Activated CD8-positive, alpha-beta T cell treated with anti-CD3 and anti-CD28 coated beads, Interleukin-2, amount 10 ng/mL, durations not matched to agents 7 days and 5 days (primary cell): Measurements from ENCODE around the gene KNTC1. TPM values are rescaled to one million over a fixed set of nuclear protein-coding genes. Genes with fewer than 3 reads are reported as not detected.

Experiments used
- ATAC-seq: fragments of 150-1000 bp; cut with Tn5 transposase; one replicate; pipeline ENCODE4 v1.10.0; 2021; ENCODE audit warnings: moderate library complexity
- CTCF ChIA-PET: fragments of 350-600 bp; sonication (Branson Sonifier 250); formaldehyde crosslinking; loops from one replicate; lab custom pipeline; 2021; ENCODE audit warnings: antibody characterized with exemption; lab: Charles Lee
- POLR2A ChIA-PET: fragments of 350-600 bp; sonication (Branson Sonifier 250); formaldehyde crosslinking; loops from one replicate; lab custom pipeline; 2021; ENCODE audit warnings: antibody characterized with exemption; lab: Charles Lee
- DNase-seq: peaks from one replicate; pipeline ENCODE4 v3.0.0-alpha.2; 2020
- H3K27ac Mint-ChIP-seq: one replicate; pipeline ENCODE4 v1.8.0; 2021; ENCODE audit warnings: mild to moderate bottlenecking, mixed read lengths
- H3K27me3 Mint-ChIP-seq: one replicate; pipeline ENCODE4 v1.8.0; 2021; ENCODE audit warnings: low read depth, mixed read lengths
- H3K36me3 Mint-ChIP-seq: one replicate; pipeline ENCODE4 v1.8.0; 2021; ENCODE audit warnings: low read depth, mixed read lengths
- H3K4me1 Mint-ChIP-seq: one replicate; pipeline ENCODE4 v1.8.0; 2021; ENCODE audit warnings: low read depth, mixed read lengths
- H3K4me3 Mint-ChIP-seq: one replicate; pipeline ENCODE4 v1.8.0; 2021; ENCODE audit warnings: mild to moderate bottlenecking, mixed read lengths
- H3K9me3 Mint-ChIP-seq: one replicate; pipeline ENCODE4 v1.8.0; 2022; ENCODE audit warnings: mixed read lengths; ENCODE audit not compliant: insufficient read depth
- total RNA-seq, 2 experiments: library from RNA; stranded (reverse); gene quantifications; one replicate each; pipeline ENCODE4 v1.2.3, GENCODE V29; 2021

Gene KNTC1
- total RNA-seq, 2 experiments from 2014 or later: 139 to 147 TPM

GRCh38 chr12:122523846-122524718 is 3.0 kb upstream of the KNTC1 start:
- H3K4me1 Mint-ChIP-seq: peaks cover 42% of the 10 kb centered on the region
- no peaks in the 10 kb centered on the region for H3K9me3 Mint-ChIP-seq
- H3K4me3 Mint-ChIP-seq: peak overlapping the region; percentile 95
- POLR2A ChIA-PET: interaction anchor here (0.9 to 7.8 kb wide), 4 partner anchors 13 to 708 kb away, joined by 3 to 187 read pairs (median 4); partner anchors contain the start of gene ZCCHC8
- peak overlapping the region; percentile 62 for H3K27ac Mint-ChIP-seq
- H3K27me3 Mint-ChIP-seq: no peaks in the 10 kb centered on the region
- peaks cover 62% of the 10 kb centered on the region for H3K36me3 Mint-ChIP-seq
- no peak for ATAC-seq
- CTCF ChIA-PET: interaction anchor here (1.8 kb wide), 1 partner anchor 23 kb away, joined by 8 read pairs; the partner anchor contains the start of gene ZCCHC8
- DNase-seq: no peak

GRCh38 chr12:122527478-122527944 is 462 bp downstream of the KNTC1 start:
- no peak overlapping the region for H3K4me3 Mint-ChIP-seq
- H3K27me3 Mint-ChIP-seq: no peaks in the 10 kb centered on the region
- CTCF ChIA-PET: interaction anchor here (1.7 to 3.2 kb wide), 2 partner anchors 27 to 128 kb away, joined by 6 to 14 read pairs; partner anchors contain the start of gene ZCCHC8
- H3K36me3 Mint-ChIP-seq: peaks cover 53% of the 10 kb centered on the region
- DNase-seq (peak; percentile 54), ATAC-seq (peak; percentile 5)
- no peak overlapping the region for H3K27ac Mint-ChIP-seq
- H3K4me1 Mint-ChIP-seq: peaks cover 33% of the 10 kb centered on the region
- H3K9me3 Mint-ChIP-seq: no peaks in the 10 kb centered on the region
- POLR2A ChIA-PET: interaction anchor here (0.6 to 7.8 kb wide), 21 partner anchors 10 to 1521 kb away, joined by 3 to 187 read pairs (median 7); partner anchors contain the start of genes DENR, DIABLO, MPHOSPH9 and MTRFR

GRCh38 chr12:122528582-122528981 is 1.5 kb downstream of the KNTC1 start:
- ATAC-seq (no peak), DNase-seq (no peak)
- Mint-ChIP-seq H3K9me3 (no peaks in the 10 kb centered on the region), H3K27ac (no peak overlapping the region), H3K4me3 (peak overlapping the region; percentile 5), H3K27me3 (no peaks in the 10 kb centered on the region), H3K4me1 (peaks cover 27% of the 10 kb centered on the region), H3K36me3 (peaks cover 51% of the 10 kb centered on the region)
- ChIA-PET CTCF (interaction anchor here (1.7 to 3.2 kb wide), 2 partner anchors 28 to 129 kb away, joined by 6 to 14 read pairs; partner anchors contain the start of gene ZCCHC8), POLR2A (interaction anchor here (0.6 to 7.8 kb wide), 4 partner anchors 9 to 224 kb away, joined by 3 to 187 read pairs (median 5); partner anchors contain the start of genes DENR and ZCCHC8)

- Mint-ChIP-seq H3K27me3 (no peaks in the 10 kb centered on the region), H3K36me3 (peaks cover 48% of the 10 kb centered on the region), H3K9me3 (no peaks in the 10 kb centered on the region), H3K27ac (no peak overlapping the region), H3K4me1 (peaks cover 23% of the 10 kb centered on the region), H3K4me3 (peak overlapping the region; percentile 5)
- DNase-seq: no peak
- ATAC-seq: no peak
- ChIA-PET CTCF (no interaction called here), POLR2A (interaction anchor here (0.6 to 7.8 kb wide), 2 partner anchors 13 to 29 kb away, joined by 3 to 187 read pairs; partner anchors contain the start of gene ZCCHC8)
Measured at GRCh38 chr12:122528992-122529391, 1.9 kb downstream of the KNTC1 start.

- ChIA-PET CTCF (no interaction called here), POLR2A (interaction anchor here (0.8 kb wide), 2 partner anchors 14 to 76 kb away, joined by 3 read pairs; no protein-coding TSS in a partner anchor)
- H3K4me1 Mint-ChIP-seq: peaks cover 18% of the 10 kb centered on the region
- no peaks in the 10 kb centered on the region for H3K27me3 Mint-ChIP-seq
- no peak overlapping the region for H3K4me3 Mint-ChIP-seq
- peaks cover 47% of the 10 kb centered on the region for H3K36me3 Mint-ChIP-seq
- no peaks in the 10 kb centered on the region for H3K9me3 Mint-ChIP-seq
- H3K27ac Mint-ChIP-seq: no peak overlapping the region
- no peak for ATAC-seq
- DNase-seq: no peak
Measured at GRCh38 chr12:122533856-122534255, 6.8 kb downstream of the KNTC1 start.

GRCh38 chr12:122537021-122537420 is 10.0 kb downstream of the KNTC1 start:
- Mint-ChIP-seq H3K27me3 (no peaks in the 10 kb centered on the region), H3K4me3 (no peak overlapping the region), H3K9me3 (no peaks in the 10 kb centered on the region), H3K27ac (no peak overlapping the region), H3K4me1 (peaks cover 4% of the 10 kb centered on the region), H3K36me3 (peaks cover 40% of the 10 kb centered on the region)
- CTCF ChIA-PET: interaction anchor here (0.6 to 1.0 kb wide), 2 partner anchors 30 to 32 kb away, joined by 3 read pairs; no protein-coding TSS in a partner anchor
- DNase-seq: no peak
- POLR2A ChIA-PET: interaction anchor here (1.1 to 1.4 kb wide), 2 partner anchors 9 to 10 kb away, joined by 3 to 8 read pairs; partner anchors contain the start of genes KNTC1 and RSRC2
- ATAC-seq: no peak

GRCh38 chr12:122538496-122538895 is 11.4 kb downstream of the KNTC1 start:
- ChIA-PET POLR2A (interaction anchor here (2.4 kb wide), 1 partner anchor 11 kb away, joined by 9 read pairs; the partner anchor contains the start of genes KNTC1 and RSRC2), CTCF (interaction anchor here (1.0 to 1.3 kb wide), 2 partner anchors 13 to 19 kb away, joined by 3 read pairs; no protein-coding TSS in a partner anchor)
- no peak for ATAC-seq
- Mint-ChIP-seq H3K9me3 (no peaks in the 10 kb centered on the region), H3K27ac (no peak overlapping the region), H3K4me1 (peaks cover 2% of the 10 kb centered on the region), H3K4me3 (no peak overlapping the region), H3K36me3 (peaks cover 41% of the 10 kb centered on the region), H3K27me3 (no peaks in the 10 kb centered on the region)
- DNase-seq: no peak

GRCh38 chr12:122544537-122544936 is 17.5 kb downstream of the KNTC1 start:
- Mint-ChIP-seq H3K36me3 (peaks cover 37% of the 10 kb centered on the region), H3K9me3 (no peaks in the 10 kb centered on the region), H3K4me1 (peaks cover 5% of the 10 kb centered on the region), H3K27me3 (no peaks in the 10 kb centered on the region), H3K27ac (no peak overlapping the region), H3K4me3 (no peak overlapping the region)
- ChIA-PET CTCF (no interaction called here), POLR2A (no interaction called here)
- ATAC-seq: no peak
- no peak for DNase-seq

- Mint-ChIP-seq H3K36me3 (peaks cover 48% of the 10 kb centered on the region), H3K4me1 (peaks cover 5% of the 10 kb centered on the region), H3K27me3 (no peaks in the 10 kb centered on the region), H3K9me3 (no peaks in the 10 kb centered on the region), H3K27ac (no peak overlapping the region), H3K4me3 (no peak overlapping the region)
- ATAC-seq: no peak
- POLR2A ChIA-PET: no interaction called here
- CTCF ChIA-PET: no interaction called here
- no peak for DNase-seq
Measured at GRCh38 chr12:122545855-122546254, 18.8 kb downstream of the KNTC1 start.

GRCh38 chr12:122547330-122547729 is 20.3 kb downstream of the KNTC1 start:
- Mint-ChIP-seq H3K27ac (no peak overlapping the region), H3K27me3 (no peaks in the 10 kb centered on the region), H3K36me3 (peaks cover 52% of the 10 kb centered on the region), H3K4me3 (no peak overlapping the region), H3K4me1 (peaks cover 5% of the 10 kb centered on the region), H3K9me3 (no peaks in the 10 kb centered on the region)
- ATAC-seq (no peak), DNase-seq (no peak)
- ChIA-PET CTCF (no interaction called here), POLR2A (no interaction called here)

GRCh38 chr12:122558745-122559641 is 31.9 kb downstream of the KNTC1 start:
- H3K9me3 Mint-ChIP-seq: no peaks in the 10 kb centered on the region
- ATAC-seq (no peak), DNase-seq (no peak)
- no peak overlapping the region for H3K4me3 Mint-ChIP-seq
- H3K36me3 Mint-ChIP-seq: peaks cover 55% of the 10 kb centered on the region
- ChIA-PET CTCF (no interaction called here), POLR2A (no interaction called here)
- no peaks in the 10 kb centered on the region for H3K4me1 Mint-ChIP-seq
- no peaks in the 10 kb centered on the region for H3K27me3 Mint-ChIP-seq
- no peak overlapping the region for H3K27ac Mint-ChIP-seq
